K562 (cell line): ENCODE data around the gene RABGAP1L. TPM values are rescaled to one million over a fixed set of nuclear protein-coding genes. Genes with fewer than 3 reads are reported as not detected.

Source experiments
- ATAC-seq: fragments of 200-7000 bp; cut with Tn5 transposase; 3 replicates; pipeline ENCODE4 v1.9.1; 2020; ENCODE audit warnings: moderate library complexity
- BruUV-seq: library from RNA; stranded (reverse); fragments of 400-500 nt; replicated peaks from 2 replicates; lab custom pipeline; 2021; lab: Mats Ljungman, UMichigan
- CTCF ChIA-PET: fragments of 300-600 bp; formaldehyde crosslinking; extraction: SDS; loops from one replicate; lab custom pipeline; 2021; ENCODE audit warnings: low intra/inter-chr PET ratio; lab: Yijun Ruan, JAX
- POLR2A ChIA-PET: fragments of 300-600, 350-650 bp; sonication (Branson Sonifier 250); formaldehyde crosslinking; extraction: SDS; loops from one replicate; lab custom pipeline; 2021; ENCODE audit warnings: antibody characterized with exemption, inconsistent platforms; lab: Yijun Ruan, JAX
- DNase-seq, 4 experiments: peaks; one replicate each; pipeline versions ENCODE4 v3.0.0 to v3.0.0-alpha.2; 2011 to 2018; ENCODE audit warnings: low spot score in 3 of 4, mixed read lengths in 3 of 4; ENCODE audit errors: extremely low read depth in 1 of 4
- FAIRE-seq: peaks from 2 replicates; lab custom pipeline; 2011; peaks lifted over from hg19 to GRCh38; lab: Jason Lieb, UNC
- H2AFZ ChIP-seq: 2 replicates; pipeline ENCODE4 v1.6.0; 2011; ENCODE audit warnings: low read depth, low read length, control low read depth, inconsistent platforms
- H3K27ac ChIP-seq: fragments of 200-600 bp; 3 replicates; pipeline ENCODE4 v1.8.0; 2011; ENCODE audit warnings: low read depth, mild to moderate bottlenecking, control low read depth, inconsistent platforms, low read length, moderate library complexity, mixed read lengths; ENCODE audit errors: extremely low read depth
- H3K27me3 ChIP-seq, 2 experiments: fragments of 300-600 bp in 1 of 2; 2 replicates in 1 of 2; 3 replicates in 1 of 2; pipeline versions ENCODE4 v1.6.0 to v1.8.0; 2011; ENCODE audit warnings: inconsistent platforms in 2 of 2, low read length in 2 of 2, mild to moderate bottlenecking in 1 of 2, mixed read lengths in 1 of 2, moderate library complexity in 1 of 2; ENCODE audit not compliant: control insufficient read depth in 2 of 2, insufficient read depth in 2 of 2
- H3K36me3 ChIP-seq: fragments of 300-600 bp; 3 replicates; pipeline ENCODE4 v1.8.0; 2011; ENCODE audit warnings: mild to moderate bottlenecking, low read length, inconsistent platforms; ENCODE audit not compliant: control insufficient read depth, insufficient read depth
- H3K4me1 ChIP-seq, 2 experiments: fragments of 200-600 bp in 1 of 2; replicated peaks in 1 of 2; 2 replicates in 1 of 2; 3 replicates in 1 of 2; pipeline versions ENCODE4 v1.5.1 to v1.8.0; 2011; ENCODE audit warnings: inconsistent platforms in 2 of 2, low read length in 2 of 2, mild to moderate bottlenecking in 1 of 2, mixed read lengths in 1 of 2, moderate library complexity in 1 of 2; ENCODE audit not compliant: control insufficient read depth in 2 of 2, insufficient read depth in 2 of 2
- H3K4me2 ChIP-seq: 2 replicates; pipeline ENCODE4 v1.6.1; 2011; ENCODE audit warnings: low read length, control low read depth, inconsistent platforms, mixed read lengths; ENCODE audit not compliant: insufficient read depth
- H3K4me3 ChIP-seq: fragments of 200-600 bp; sonication (generic), shearing (Covaris generic); 2 replicates; pipeline ENCODE4 v1.5.1; 2016; ENCODE audit warnings: control low read depth, inconsistent platforms
- H3K79me2 ChIP-seq: fragments of 200-600 bp; 3 replicates; pipeline ENCODE4 v1.8.0; 2011; ENCODE audit warnings: low read length, inconsistent platforms; ENCODE audit not compliant: control insufficient read depth, insufficient read depth
- H3K9ac ChIP-seq, 2 experiments: 2 replicates each; pipeline versions ENCODE4 v1.6.0 to v1.6.1; 2011; ENCODE audit warnings: low read depth in 2 of 2, low read length in 2 of 2, control low read depth in 1 of 2, inconsistent platforms in 1 of 2, mild to moderate bottlenecking in 1 of 2, mixed read lengths in 1 of 2; ENCODE audit not compliant: insufficient read depth in 1 of 2
- H3K9me1 ChIP-seq: one replicate; pipeline ENCODE4 v1.6.0; 2011; ENCODE audit warnings: inconsistent platforms, mild to moderate bottlenecking, low read length, moderate library complexity; ENCODE audit not compliant: control insufficient read depth, insufficient read depth
- H3K9me3 ChIP-seq: replicated peaks from 2 replicates; pipeline ENCODE4 v1.5.1; 2011; ENCODE audit warnings: low read depth, low read length, inconsistent platforms; ENCODE audit not compliant: control insufficient read depth, insufficient read depth
- H4K20me1 ChIP-seq: replicated peaks from 2 replicates; pipeline ENCODE4 v1.6.1; 2011; ENCODE audit warnings: low read length, inconsistent platforms, mixed read lengths; ENCODE audit not compliant: control insufficient read depth, insufficient read depth
- CBX3 ChIP-seq, 2 experiments: IDR thresholded peaks; 1 replicate in 1 of 2; 2 replicates in 1 of 2; pipeline ENCODE4 v1.6.1; 2012; ENCODE audit warnings: inconsistent platforms in 2 of 2, low read length in 2 of 2, borderline replicate concordance in 1 of 2, control low read depth in 1 of 2
- CREB1 ChIP-seq, 2 experiments: sonication (generic) in 1 of 2; formaldehyde crosslinking in 1 of 2; IDR thresholded peaks; 2 replicates each; pipeline versions ENCODE4 v1.6.1 to v1.8.0; 2012 to 2022; ENCODE audit warnings: inconsistent platforms in 1 of 2, mild to moderate bottlenecking in 1 of 2, missing genetic modification reagents in 1 of 2, moderate library complexity in 1 of 2
- FOXK2 ChIP-seq, 2 experiments: fragments of 450-650 bp; IDR thresholded peaks in 1 of 2; conservative IDR thresholded peaks in 1 of 2; 2 replicates each; pipeline ENCODE4 v1.6.1; 2016; ENCODE audit warnings: low read depth in 2 of 2, mild to moderate bottlenecking in 1 of 2
- NFIC ChIP-seq: fragments of 450-650 bp; IDR thresholded peaks from 2 replicates; pipeline ENCODE4 v1.6.1; 2017; ENCODE audit warnings: mild to moderate bottlenecking, inconsistent platforms
- SMC3 ChIP-seq: conservative IDR thresholded peaks from 2 replicates; pipeline ENCODE4 v1.6.1; 2011; ENCODE audit warnings: low read depth, low read length, improper control_type of control experiment; ENCODE audit not compliant: insufficient read depth
- TOE1 ChIP-seq, 2 experiments: fragments of 450-650 bp in 1 of 2; sonication (generic) in 1 of 2; formaldehyde crosslinking in 1 of 2; IDR thresholded peaks; 2 replicates each; pipeline versions ENCODE4 v1.7.1 to v1.8.0; 2016 to 2022; ENCODE audit warnings: borderline replicate concordance in 2 of 2, mild to moderate bottlenecking in 2 of 2, antibody characterized with exemption in 1 of 2, inconsistent platforms in 1 of 2, low read depth in 1 of 2, missing genetic modification reagents in 1 of 2, moderate library complexity in 1 of 2
- ZBTB43 ChIP-seq: sonication (generic); formaldehyde crosslinking; IDR thresholded peaks from 2 replicates; pipeline ENCODE4 v1.8.0; 2023; ENCODE audit warnings: mild to moderate bottlenecking, missing genetic modification reagents
- WGBS: fragments of 100-300 bp; shearing (Covaris generic); methylation state at CpG from one replicate; pipeline ENCODE4 v1.1.6; 2016; ENCODE audit warnings: low coverage, mixed read lengths; ENCODE audit not compliant: insufficient coverage; ENCODE audit errors: missing lambda C conversion rate; 5-methylcytosine and 5-hydroxymethylcytosine counted together
- in situ Hi-C: fragments of 300-500 bp; cut with MboI; formaldehyde crosslinking; loops from 4 replicates; pipeline ENCODE4 v1.15.0; 2018; ENCODE audit warnings: inconsistent platforms, mixed read lengths
- intact Hi-C: fragments of 100-400 bp; cut with micrococcal nuclease; formaldehyde crosslinking; loops from 2 replicates; pipeline ENCODE4 v1.14.2; 2022
- polyA plus RNA-seq, 8 experiments: library from polyadenylated mRNA; depleted of rRNA in 4 of 8; stranded (reverse) in 5 of 8; unstranded in 3 of 8; fragments of >200 nt; fragmentation: Nextera tagmentation in 2 of 8; fragmentation: Illumina TruSeq in 1 of 8; extraction: Ambion mirVana in 2 of 8; extraction: Trizol in 1 of 8; gene quantifications; 2 replicates each; pipeline versions ENCODE4 v1.2.1 to v1.2.3, GENCODE V29; 2011 to 2014; ENCODE audit warnings: inconsistent platforms in 1 of 8, missing spikeins in 1 of 8
- total RNA-seq, 7 experiments: library from RNA; depleted of rRNA in 6 of 7; stranded (reverse); fragments of >200 nt in 6 of 7; fragmentation: Illumina TruSeq in 2 of 7; extraction: Trizol in 2 of 7; gene quantifications; 2 replicates each; pipeline versions ENCODE4 v1.2.1 to v1.2.3, GENCODE V29; 2011 to 2021; ENCODE audit warnings: low replicate concordance in 1 of 7

The RABGAP1L gene
- total and polyA plus RNA-seq, 9 of the 15 experiments (the other 6 are each of a cell fraction or from before 2014, with no cell fraction given) = 16.5 to 44.9 (median 26.7) TPM

- Histone ChIP-seq H3K27me3 (0 out of 5 replicates have a peak, but pooled peaks cover 0 to 4% of the 10 kb centered on the region in 2 experiments), H2AFZ (peak overlapping the region; percentile 68; the same call in 1 of the 2 replicates), H3K79me2 (no peaks in the 10 kb centered on the region), H3K4me1 (no peaks in the 10 kb centered on the region), H3K9me3 (no peaks in the 10 kb centered on the region), H3K9ac (no peak overlapping the region), H3K4me3 (no peak overlapping the region), H3K9me1 (no peaks in the 10 kb centered on the region), H3K4me2 (no peak overlapping the region), H4K20me1 (no peaks in the 10 kb centered on the region), H3K27ac (no peak overlapping the region), H3K36me3 (no peaks in the 10 kb centered on the region)
- in situ Hi-C loops (no loop called here), intact Hi-C loops (no loop called here)
- no TSS peak for BruUV-seq
- ATAC-seq (peak; percentile 99), DNase-seq (peak; percentile 54 to 83 (median 58)), FAIRE-seq (peak; percentile 98)
- POLR2A ChIA-PET = interaction anchor here (1.1 to 1.9 kb wide), 4 partner anchors 10 to 15 kb away, joined by 4 to 7 read pairs (median 4); no protein-coding TSS in a partner anchor
- CTCF ChIA-PET = no interaction called here
- 41% methylated on average over 6 of the region's 6 CpGs for WGBS
- no peak for TF ChIP-seq NFIC
- no peak for TF ChIP-seq CREB1 (IDR thresholded peaks at IDR 0.05)
- peak; percentile 17; the same call in 1 of the 2 replicates for TF ChIP-seq CREB1 (CRISPR knock-in tag; IDR thresholded peaks at IDR 0.05)
- 0 out of 2 replicates have a peak, but pooled peaks have one; percentile 17 for TF ChIP-seq SMC3
- TF ChIP-seq TOE1 (IDR thresholded peaks at IDR 0.05; ENCODE audit: borderline replicate concordance) = 0 out of 2 replicates have a peak, but pooled peaks have one; percentile 41
- no peak for TF ChIP-seq TOE1 (CRISPR knock-in tag; IDR thresholded peaks at IDR 0.05; ENCODE audit: borderline replicate concordance, low read depth)
- TF ChIP-seq CBX3 (IDR thresholded peaks at IDR 0.05; ENCODE audit: borderline replicate concordance in 1 of 2, low read length in 2 of 2) = peak in 1 of 2 experiments; percentile 19; a peak in 1 of 3 replicates
- 0 out of 2 replicates have a peak, but pooled peaks have one; percentile 12 for TF ChIP-seq ZBTB43 (CRISPR knock-in tag)
- peak; percentile 46 to 55; a peak in 2 of 4 replicates for TF ChIP-seq FOXK2 (conservative IDR thresholded peaks at IDR 0.05 in 1 of 2, IDR thresholded peaks at IDR 0.05 in 1 of 2; ENCODE audit: low read depth in 2 of 2)
Measured at GRCh38 chr1:174114788-174115448, 44.4 kb upstream of the RABGAP1L start.
